Endothelial cell of umbilical vein (primary cell): ENCODE results near the gene ADRA2C.

ENCODE experiments used
- CTCF ChIP-seq, 2 donors: IDR thresholded peaks; 1 replicate in 1 of 2; 2 replicates in 1 of 2; pipeline ENCODE4 v1.5.1; 2011; ENCODE audit warnings: low read length in 2 of 2, mild to moderate bottlenecking in 2 of 2, moderate library complexity in 2 of 2, control low read depth in 1 of 2, inconsistent platforms in 1 of 2, low read depth in 1 of 2; ENCODE audit not compliant: insufficient read depth in 1 of 2; ENCODE audit errors: extremely low read depth in 1 of 2
- EZH2 ChIP-seq: IDR thresholded peaks from 2 replicates; pipeline ENCODE4 v1.6.1; 2012; ENCODE audit warnings: borderline replicate concordance, low read depth, mild to moderate bottlenecking, moderate library complexity, low read length, inconsistent platforms; ENCODE audit not compliant: severe bottlenecking
- FOS ChIP-seq: IDR thresholded peaks from 2 replicates; pipeline ENCODE4 v1.6.1; 2011; ENCODE audit warnings: mild to moderate bottlenecking, low read length, moderate library complexity, borderline replicate concordance; ENCODE audit not compliant: insufficient read depth
- JUN ChIP-seq: IDR thresholded peaks from 2 replicates; pipeline ENCODE4 v1.6.1; 2011; ENCODE audit warnings: borderline replicate concordance, low read depth; ENCODE audit not compliant: insufficient read length, insufficient read depth
- MAX ChIP-seq: IDR thresholded peaks from 2 replicates; pipeline ENCODE4 v1.6.1; 2011; ENCODE audit not compliant: insufficient read depth, insufficient read length
- MYC ChIP-seq: IDR thresholded peaks from one replicate; pipeline ENCODE4 v1.6.1; 2011; ENCODE audit warnings: mild to moderate bottlenecking, low read depth, low read length
- POLR2A ChIP-seq: IDR thresholded peaks from 2 replicates; pipeline ENCODE4 v1.6.1; 2012; ENCODE audit warnings: low read depth, mild to moderate bottlenecking, control low read depth, low read length
- POLR2AphosphoS5 ChIP-seq: IDR thresholded peaks from 2 replicates; pipeline ENCODE4 v1.6.1; 2012; ENCODE audit warnings: low read depth, mild to moderate bottlenecking, control low read depth, low read length, moderate library complexity; ENCODE audit not compliant: insufficient read depth

- no peak for TF ChIP-seq POLR2AphosphoS5
- no peak for TF ChIP-seq CTCF (IDR thresholded peaks at IDR 0.05; ENCODE audit: extremely low read depth in 1 of 2, insufficient read depth in 1 of 2, low read depth in 1 of 2, low read length in 2 of 2)
- TF ChIP-seq JUN: no peak
- no peak for TF ChIP-seq POLR2A
- TF ChIP-seq MAX: no peak
- no peak for TF ChIP-seq MYC
- no peak for TF ChIP-seq EZH2
- no peak for TF ChIP-seq FOS
These were observed 45.0 kb upstream of the ADRA2C start for GRCh38 chr4:3721186-3721585.
